Measurements from ENCODE around the gene AHI1.

AHI1 gene

DNA sequence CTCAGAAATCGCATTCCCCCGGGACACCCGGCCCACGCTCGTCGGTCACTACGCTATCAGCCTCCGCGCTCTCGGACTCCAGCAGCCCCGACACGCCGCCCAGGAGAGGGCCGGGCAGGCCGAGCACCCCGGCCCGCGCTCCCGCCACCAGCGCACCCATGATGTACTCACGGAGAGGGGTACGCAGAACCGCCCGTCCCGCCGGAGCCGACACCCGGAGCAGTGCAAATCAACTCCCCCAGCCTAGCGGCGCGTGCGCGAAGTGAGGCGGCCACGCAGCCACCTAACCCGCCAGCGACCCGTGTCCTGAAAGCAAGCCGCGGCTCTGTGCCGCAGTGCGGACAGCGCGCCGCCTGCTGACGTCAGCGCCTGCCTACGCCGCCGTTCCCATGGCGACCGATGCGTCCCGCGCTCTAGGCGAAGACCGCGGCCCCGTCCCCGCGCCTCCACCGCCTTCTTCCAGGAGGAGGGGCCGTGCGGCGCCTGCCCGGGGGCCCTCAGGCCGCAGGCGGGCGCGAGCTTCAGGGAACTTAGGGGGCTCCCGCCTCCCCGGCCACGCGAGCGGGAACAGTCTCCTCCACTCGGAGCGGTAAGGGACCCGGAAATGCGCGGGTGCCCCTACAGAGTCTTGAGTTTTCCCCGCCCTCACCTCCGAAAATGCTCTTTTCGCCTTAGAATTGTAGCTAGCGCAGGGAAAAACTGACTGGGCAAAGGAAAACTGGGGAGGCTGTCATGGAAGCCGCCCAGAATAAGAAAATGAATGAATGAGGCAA, at the start of gene AHI1:
Gene AHI1, minus strand, starts transcription at position 329 of the 773 bp plus-strand sequence. CDS start 5,503 bp downstream, outside the sequence.
- peak; percentile 94 for DNase-seq

DNA sequence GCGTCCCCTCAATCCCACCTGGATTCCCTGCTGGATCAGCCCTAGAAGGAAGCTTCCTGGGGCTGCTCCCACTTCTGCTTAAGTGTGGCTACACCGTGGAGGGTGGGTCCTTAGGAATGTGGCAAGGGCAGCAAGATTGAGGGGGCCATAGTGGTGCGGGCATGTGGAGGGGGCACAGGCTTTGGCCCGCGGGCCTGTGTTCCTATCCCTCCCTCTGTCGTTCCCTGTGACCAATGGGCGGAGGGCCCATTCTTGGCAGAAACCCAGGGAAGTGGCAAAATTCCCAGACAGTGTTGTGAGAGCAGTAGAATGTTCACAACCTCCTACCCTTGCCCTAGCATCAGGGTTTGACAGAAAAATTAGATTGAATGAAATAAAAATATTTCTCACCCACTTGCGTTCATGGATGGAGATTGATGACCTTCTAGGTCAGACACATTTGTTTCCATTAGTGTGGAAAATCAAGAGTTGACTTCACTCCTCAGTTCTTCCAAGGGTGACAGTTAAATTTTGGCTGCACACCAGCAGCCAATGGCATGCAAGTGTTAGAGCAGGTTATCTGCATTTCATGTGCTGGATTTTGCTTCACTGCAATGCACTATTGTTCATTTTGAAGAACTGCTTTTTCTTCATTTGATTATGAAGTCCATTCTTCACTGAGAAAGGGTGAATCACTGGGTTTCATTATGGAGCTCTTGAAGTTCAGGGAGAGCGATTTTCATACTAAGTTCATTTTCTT, 49.3 kb upstream of the AHI1 start:
- no peak for DNase-seq

DNA sequence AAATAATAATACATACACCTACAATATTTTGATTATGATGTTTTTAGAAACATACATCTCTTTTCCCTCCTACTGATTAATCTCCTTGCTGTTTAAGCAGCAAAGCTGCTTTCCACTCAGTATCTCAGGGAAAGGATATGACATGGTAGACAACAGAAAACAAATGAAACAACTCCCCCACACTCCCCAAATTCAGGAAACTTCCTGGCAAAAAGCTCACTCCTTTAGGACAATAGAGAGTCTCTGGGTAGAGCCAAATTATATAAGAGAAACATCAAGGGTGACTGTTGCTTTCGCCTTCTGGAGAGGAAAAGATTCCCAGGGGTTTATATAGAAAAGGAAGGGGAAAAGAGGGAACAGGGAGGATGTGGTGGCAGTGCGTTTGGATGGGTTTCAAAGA, 48.7 kb upstream of the AHI1 start:
- no peak for DNase-seq

DNA sequence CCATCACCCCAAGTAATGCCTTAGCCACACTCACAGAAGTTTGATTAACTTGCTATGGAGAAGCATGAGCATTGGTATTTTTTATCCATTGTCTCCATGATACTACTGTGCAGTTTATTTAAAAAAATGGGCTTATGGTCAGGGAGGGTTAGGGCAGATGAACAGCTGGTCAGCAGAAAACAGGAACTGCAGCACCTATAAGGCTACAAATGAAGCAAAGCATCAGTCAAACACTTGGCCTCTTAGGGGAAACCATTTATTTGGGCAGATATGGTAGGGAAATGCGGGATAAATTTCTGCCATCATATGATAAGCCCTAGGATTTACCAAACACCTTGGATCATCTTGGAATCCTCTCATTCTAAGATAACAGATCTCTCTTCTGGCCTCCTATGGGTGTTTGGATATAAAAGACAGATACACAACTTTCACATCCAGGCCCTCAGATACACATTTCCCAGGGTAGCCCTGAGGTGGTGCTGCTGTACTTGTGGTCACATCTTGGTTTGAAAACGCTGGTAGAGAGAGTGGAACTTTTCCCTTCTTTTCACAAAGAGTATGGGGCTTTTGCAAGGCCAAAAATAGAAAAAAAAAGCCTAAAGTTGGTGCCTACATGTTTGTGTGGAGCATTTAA, 42.8 kb upstream of the AHI1 start:
- DNase-seq, result no peak

DNA sequence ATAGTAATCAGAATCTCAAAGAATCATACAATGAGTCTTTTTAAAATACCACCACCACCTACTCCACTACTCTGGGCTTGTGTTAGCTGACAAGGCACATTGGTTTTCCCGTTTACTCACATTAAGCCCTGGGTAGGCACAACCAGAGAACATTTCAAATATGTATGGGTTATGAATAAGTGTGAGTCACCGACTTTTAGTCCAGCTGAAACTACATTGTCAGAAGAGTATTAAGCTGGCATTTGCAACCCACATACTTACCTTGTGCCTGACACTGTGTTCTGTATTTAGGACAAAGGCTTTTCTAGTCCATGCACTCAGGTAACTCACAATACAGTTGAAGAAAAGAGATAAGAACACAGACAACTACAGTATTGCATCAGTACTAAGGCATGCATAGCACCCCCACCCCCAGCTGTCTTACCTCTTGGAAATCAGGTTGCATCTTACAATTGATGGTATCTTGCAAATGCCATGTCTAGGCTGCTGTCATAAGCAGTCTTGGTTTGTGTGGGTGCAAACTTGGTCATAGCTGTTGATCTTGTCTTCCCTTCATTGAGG, 40.3 kb upstream of the AHI1 start:
- peak; percentile 66 for DNase-seq

DNA sequence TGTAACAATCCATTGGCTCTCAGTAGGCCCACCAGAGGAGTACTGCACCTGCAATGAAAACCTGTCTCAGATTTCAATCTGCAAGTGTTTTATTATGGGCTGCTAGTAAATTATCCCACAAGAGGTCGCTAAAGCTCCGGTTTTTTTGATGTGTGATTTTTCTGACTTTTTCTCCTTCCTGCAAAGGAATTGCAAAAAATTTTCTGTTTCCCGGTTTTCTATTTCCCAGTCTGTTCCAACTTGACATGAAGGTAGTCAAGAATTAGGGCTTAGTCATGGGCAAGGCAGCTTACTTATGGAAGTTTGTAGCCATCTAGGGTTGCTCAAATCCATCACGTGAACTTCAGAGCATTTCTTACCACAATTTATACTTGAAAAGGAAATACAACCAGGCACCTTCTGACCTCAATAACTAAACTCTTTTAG, 38.5 kb upstream of the AHI1 start:
- DNase-seq, result peak; percentile 32

DNA sequence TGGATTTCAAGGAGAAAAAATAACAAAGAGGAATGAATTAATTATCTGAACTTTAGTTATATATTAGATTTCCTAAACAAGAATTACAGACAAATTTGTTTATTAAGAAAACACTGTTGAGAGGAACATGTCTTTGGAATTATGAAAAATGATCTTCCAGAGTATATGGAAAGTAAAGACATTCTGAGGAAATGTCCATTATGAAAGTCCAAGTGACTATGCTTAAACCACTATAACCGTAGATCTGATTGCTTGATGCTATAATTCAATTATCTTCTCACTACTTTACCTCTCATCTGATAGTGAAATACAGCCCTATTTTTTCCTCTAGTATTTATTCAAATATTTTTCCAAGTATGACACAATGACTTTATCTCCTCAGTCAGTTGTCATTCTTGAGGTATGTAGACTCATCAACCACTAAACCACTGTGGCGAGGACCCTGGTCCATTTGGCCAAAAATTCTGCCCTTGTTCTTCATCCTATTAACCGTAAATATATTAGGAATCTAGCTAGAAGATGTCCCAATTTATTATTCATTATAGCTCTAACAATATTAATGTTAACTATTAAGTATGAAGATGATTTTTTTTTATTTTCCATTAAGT, 37.3 kb upstream of the AHI1 start:
- no peak for DNase-seq

DNA sequence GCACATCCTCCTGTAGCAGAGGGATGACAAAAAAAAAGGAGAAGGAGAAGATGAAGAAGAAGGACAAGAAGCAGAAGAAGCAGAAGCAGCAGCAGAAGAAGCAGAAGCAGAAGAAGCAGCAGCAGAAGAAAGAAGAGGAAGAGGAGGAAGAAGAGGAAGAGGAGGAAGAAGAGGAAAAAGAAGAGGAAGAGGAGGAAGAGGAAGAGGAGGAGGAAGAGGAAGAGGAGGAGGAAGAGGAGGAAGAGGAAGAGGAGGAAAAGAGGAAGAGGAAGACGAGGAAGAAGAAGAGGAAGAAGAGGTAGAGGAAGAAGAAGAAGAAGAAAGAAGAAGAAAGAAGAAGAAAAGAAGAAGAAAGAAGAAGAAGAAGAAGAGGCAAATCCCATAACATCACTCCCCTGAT, 35.0 kb upstream of the AHI1 start:
- DNase-seq, result no peak

DNA sequence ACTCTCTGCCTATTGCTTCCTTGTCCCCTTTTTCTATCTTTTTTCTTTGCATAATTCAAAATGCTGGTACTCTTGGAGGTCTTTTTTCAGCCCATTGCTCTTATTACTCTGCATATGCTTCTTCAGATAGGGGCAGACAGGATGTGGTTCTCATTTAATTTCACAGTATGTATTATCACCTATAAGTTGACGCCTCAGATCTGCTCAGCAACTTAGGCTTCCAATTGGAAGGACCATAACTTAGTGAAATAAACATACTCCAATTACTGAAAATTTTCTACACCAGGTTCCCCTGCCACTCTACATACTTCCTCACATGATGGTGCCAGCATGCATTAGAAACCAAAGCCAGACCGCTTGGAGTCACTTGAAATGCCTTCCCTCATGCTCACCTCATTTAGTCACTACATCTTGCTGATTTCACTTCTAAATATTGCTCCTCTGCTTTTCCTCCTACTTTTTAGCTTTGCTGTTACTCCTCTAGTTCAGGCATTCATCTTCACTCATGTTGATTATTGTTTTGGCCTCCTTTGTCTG, 34.5 kb upstream of the AHI1 start:
- DNase-seq, result no peak

DNA sequence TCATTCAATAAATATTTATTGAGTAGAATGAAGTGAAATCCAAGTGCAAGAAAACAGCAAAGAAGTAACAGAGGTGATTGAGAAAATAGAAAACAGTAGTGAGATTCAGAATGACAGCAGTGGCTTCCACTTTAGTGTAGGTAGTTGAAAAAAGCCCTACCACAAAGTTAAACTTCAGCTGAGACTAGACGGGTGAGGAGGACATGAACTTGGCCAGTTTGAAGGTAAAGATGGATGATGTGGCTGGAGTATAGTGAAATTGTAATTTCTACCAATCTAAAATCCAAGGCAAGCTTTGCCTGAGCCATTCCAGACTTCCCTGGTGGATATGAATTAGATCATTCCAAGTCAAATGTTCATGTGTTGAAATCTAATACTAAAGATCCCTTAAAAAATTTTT, 32.6 kb upstream of the AHI1 start:
- DNase-seq, result no peak

DNA sequence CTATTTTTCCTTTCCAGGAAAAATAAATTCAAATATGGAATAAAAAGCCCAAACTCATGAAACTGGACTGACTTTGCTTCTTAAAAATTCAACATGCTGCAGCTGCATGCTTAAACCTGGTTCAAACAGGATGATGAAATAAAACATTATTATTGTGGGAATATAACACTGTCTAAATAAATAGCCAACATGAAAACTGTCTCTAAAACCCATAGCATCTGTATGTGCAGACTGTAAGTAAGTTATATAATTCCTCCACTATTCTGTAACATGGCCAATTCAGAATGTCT, 30.4 kb upstream of the AHI1 start:
- DNase-seq, result no peak

DNA sequence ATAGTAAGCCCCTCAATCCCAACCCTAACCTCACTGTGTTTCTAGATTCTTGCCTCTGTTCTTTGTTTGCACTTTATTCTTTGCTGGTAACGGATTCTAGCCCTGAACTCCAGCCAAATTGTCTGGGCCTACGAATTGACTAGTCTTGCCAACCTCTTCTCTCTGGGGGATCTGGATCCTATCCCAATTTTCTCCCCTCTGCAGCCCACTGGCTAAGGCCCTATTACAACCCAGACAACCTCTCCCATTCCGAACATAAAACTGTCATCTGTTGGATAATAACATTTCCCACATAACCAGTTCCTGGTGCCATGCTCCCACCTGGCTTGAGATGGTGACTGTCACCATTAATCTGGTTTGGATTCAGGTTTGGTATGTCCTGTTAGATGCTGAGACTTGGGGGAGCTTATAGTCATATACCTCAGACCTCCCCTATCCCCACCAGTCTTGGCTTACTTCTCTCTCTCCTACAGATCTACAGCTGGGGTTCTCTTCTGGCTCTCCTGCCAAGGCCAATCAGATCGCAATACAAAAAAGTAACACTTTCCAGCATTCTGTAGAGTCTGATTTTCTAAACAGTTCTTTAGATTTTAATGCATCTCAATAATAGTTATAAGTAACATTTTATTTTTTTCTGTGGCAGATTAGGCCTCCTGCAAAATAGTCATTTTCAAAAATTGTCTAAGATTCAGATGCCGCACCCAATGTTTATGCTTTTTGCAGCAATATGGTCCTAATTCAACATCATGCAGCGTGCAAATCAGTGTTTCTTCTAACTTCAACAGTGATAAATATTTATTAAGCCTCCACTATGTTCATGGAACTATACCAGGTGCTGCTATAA, 29.8 kb upstream of the AHI1 start:
- no peak for DNase-seq

DNA sequence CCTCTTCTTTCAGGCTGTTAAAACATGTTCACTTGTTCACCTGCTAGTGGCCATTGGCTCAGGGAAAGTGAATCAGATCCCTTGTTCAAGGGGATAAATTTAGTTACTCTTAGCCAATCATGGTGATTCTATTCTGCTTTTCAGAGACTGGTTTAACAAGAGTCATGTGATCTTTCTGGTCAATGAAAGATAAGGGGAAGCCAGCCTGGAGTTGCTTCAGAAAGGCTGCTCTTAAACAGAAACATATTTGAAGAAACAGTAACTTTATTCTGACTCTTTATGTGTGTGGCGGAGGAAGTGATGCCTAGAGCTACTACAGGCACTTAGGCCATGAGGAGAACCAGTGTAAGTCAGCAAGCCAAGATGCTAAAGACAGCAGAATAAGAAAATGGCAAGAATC, 28.1 kb upstream of the AHI1 start:
- DNase-seq, result no peak

DNA sequence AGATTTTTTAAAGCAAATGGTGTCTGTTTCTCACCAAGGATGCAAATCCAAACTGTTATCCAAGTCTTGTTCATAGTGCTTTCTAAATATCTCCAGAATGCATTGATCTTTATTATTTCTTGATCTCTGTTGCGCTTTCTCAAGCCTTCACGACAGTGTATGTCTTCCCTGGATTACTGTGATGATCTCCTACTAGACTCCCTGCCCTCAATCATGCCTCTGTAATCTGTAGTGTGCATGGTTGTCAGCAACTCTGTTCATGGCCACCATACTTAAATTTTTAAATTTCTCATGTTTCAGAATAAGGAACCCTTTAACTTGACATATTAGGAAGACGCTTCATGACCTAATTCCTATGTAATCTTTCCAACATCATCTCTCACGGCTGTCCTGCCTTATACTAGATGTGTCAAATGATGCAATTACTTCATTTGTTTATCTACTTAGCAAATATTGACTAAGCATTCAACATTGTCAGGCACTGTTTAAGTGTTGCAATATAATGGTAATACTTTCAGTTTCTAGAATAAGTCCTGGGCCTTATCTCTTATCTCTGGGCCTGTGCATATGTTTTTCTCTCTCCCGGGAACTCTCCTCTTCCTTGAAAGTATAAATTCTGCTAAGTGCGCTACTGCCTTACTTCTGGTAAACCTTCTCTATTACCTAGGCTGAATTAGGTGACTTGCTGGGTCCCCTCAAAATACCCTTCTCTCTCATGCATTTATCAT, 25.6 kb upstream of the AHI1 start:
- no peak for DNase-seq

DNA sequence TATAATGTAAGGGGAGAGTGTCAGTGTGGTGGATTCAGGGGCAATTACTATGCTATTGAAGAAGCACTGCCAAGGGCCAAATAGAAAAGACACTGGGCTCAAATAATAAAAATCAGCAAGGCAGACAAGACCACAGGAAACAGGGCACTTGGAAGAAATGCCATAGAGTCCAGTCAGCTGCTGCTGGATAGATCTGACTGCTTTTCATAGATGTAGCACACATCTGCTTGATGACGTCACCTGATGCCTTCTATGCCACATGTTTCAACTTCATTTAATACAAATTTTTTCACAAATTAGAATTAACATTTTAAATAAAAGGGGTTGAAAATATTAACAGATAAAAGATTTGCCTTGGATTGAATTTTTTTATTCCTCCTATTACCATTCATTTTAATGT, 23.9 kb upstream of the AHI1 start:
- DNase-seq, result no peak

DNA sequence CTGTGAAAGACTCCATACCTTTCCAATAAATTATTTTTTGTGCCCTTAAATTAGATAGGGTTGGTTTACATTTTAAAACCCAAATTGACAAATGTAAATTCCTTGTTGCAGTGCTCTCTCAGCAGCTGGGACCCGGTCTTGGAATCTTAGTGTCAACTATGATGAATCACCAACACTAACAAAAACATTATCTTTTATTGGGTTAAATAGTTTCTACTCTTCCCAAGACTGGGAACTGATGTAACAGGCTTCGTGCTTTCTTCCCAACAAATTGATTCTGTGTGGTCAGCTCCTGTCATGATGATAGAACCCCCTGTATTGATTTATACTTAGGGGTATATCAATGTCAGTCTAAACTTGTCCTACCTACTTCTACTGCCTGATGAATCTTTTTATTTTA, 23.2 kb upstream of the AHI1 start:
- no peak for DNase-seq

DNA sequence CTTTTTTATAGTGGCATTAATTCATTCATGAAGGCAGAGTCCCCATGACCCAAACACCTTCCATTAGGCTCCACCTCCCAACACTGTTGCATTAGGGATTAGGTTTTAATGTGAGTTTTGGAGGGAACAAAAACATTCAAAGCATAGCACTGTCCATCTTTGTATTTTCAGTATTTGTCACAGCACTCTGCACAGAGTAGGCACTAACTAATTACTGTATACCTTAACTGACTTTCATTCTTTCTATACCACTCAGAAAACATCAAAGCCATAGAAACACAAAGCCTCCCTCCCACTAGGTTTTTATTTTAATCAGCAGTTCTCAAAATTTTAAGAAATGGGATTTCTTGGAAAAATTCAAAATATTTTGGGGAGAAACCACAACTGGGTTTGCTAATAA, 21.8 kb upstream of the AHI1 start:
- no peak for DNase-seq

DNA sequence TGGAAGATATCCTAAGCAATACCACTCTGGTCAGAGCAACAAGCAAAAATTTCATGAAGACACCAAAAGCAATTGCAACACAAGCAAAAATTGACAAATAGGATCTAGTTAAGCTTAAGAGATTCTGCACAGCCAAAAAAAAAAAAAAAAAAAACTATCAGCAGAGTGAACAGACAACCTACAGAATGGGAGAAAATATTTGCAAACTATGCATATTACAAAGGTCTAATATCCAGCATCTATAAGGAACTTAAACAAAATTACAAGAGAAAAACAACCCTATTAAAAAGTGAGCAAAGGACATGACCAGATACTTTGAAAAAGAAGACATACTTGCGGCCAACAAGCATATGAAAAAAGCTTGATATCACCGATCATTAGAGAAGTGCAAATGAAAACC, 20.0 kb upstream of the AHI1 start:
- no peak for DNase-seq

DNA sequence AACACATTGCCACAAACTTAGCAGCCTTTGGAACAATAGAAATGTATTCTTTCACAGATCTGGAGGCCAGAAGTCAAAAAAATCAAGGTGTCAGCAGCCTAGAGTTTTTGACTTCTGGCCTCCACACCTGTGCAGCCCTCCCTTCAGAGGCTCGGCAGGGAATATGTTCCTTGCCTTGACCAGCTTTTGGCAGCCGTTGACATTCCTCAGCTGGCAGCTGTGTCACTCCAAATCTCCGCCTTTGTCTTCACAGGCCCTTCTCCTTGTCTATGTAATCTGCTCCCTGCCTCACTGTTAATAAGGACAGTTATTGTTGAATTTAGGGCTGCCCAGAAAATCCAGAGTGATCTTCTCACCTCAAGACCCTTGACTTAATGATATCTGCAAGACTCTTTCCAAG, 17.2 kb upstream of the AHI1 start:
- DNase-seq, result no peak

DNA sequence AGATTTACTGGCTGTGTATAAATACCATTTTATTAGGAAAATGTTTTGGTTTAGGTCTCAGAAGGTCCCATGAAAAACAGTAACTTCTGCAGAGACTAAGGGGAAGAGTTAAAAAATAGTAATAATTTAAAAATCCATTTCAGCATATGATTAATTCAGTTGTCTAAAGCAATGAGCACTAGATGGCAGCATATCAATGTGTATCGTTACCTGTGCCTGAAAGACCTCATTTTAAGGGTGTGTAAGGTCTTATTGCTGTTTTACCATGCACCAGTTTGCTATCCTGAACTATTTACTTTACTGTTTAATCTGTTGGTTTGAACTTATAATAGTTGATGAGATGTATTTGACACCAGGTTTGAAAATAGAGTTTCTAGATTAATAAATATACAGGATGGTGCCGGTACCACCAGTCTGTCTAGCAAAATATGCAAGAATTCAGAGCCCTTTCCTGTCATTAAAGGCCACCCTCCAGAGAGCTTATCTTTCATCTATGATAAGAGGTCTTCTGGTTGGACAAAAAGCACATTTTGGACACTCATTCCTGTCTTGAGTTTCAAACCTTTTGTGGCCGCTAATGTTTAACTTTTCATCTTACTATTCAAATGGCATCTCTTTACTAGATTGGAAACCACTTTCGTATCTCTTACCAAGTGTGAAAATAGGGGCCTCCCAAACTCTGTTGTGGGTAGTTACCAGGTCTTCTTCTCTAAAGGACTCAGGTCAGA, 8.9 kb upstream of the AHI1 start:
- no peak for DNase-seq

DNA sequence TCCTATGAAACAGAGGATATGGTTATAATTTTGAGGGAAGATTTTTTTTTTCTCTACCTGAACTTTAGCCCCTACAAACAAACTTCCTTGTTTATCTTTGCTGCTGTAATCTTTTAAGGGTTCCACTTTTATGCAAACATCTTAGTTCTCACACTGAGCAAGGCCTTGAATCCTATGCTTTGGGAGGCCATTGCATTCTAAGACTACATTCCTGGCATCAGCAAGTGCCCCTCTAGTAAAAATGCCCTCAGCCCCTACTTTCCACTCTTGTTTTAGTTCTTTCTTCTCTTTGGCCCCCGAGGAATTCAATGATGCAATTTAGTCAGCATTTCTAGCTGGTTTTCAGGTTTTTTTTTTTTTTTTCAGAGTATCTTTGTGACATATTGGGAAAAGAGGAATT, 8.1 kb upstream of the AHI1 start:
- DNase-seq, result no peak
